ENCODE results near the gene MARK4.

GRCh38 chr19:45305421-45305820 lies 54.4 kb downstream of the MARK4 start:
- TF ChIP-seq CTCF (IDR thresholded peaks at IDR 0.05): no peak
- no peak for TF ChIP-seq POLR2A (IDR thresholded peaks at IDR 0.05)
- no peak for TF ChIP-seq POLR2AphosphoS5 (IDR thresholded peaks at IDR 0.05)
